MM.1S (cell line): ENCODE results near the gene IL2RA.

Experiments
- DNase-seq: peaks from one replicate; pipeline ENCODE4 v3.0.0-alpha.2; 2015
- H2AFZ ChIP-seq: fragments of 300-600 bp; sonication (generic); 2 replicates; pipeline ENCODE4 v1.6.0; 2016; ENCODE audit warnings: antibody characterized with exemption, low read length
- H3F3A ChIP-seq: fragments of 300-600 bp; sonication (generic); 2 replicates; pipeline ENCODE4 v1.6.1; 2016; ENCODE audit warnings: mild to moderate bottlenecking, antibody characterized with exemption, low read length, moderate library complexity, mixed read lengths; ENCODE audit not compliant: insufficient read depth
- H3K27ac ChIP-seq: fragments of 300-600 bp; sonication (generic); 2 replicates; pipeline ENCODE4 v1.5.1; 2016; ENCODE audit warnings: mild to moderate bottlenecking, low read length
- H3K27me3 ChIP-seq: fragments of 300-600 bp; sonication (generic); replicated peaks from 2 replicates; pipeline ENCODE4 v1.6.0; 2016; ENCODE audit warnings: low read length; ENCODE audit not compliant: insufficient read depth
- H3K36me3 ChIP-seq: fragments of 300-600 bp; sonication (generic); replicated peaks from 2 replicates; pipeline ENCODE4 v1.6.1; 2016; ENCODE audit warnings: mild to moderate bottlenecking, low read length, mixed read lengths; ENCODE audit not compliant: insufficient read depth
- H3K4me1 ChIP-seq: fragments of 300-600 bp; sonication (generic); 2 replicates; pipeline ENCODE4 v1.6.1; 2016; ENCODE audit warnings: low read length, mixed read lengths
- H3K4me2 ChIP-seq: fragments of 300-600 bp; sonication (generic); 2 replicates; pipeline ENCODE4 v1.6.0; 2016; ENCODE audit warnings: low read depth, low read length
- H3K4me3 ChIP-seq: fragments of 300-600 bp; sonication (generic); 2 replicates; pipeline ENCODE4 v1.5.1; 2016; ENCODE audit warnings: low read length, mixed read lengths
- H3K79me2 ChIP-seq: fragments of 300-600 bp; sonication (generic); 2 replicates; pipeline ENCODE4 v1.6.1; 2016; ENCODE audit warnings: mixed run types, low read length, mixed read lengths
- H3K9ac ChIP-seq: fragments of 300-600 bp; sonication (generic); 2 replicates; pipeline ENCODE4 v1.6.1; 2016; ENCODE audit warnings: low read length, mixed read lengths
- H3K9me2 ChIP-seq: fragments of 300-600 bp; sonication (generic); replicated peaks from 2 replicates; pipeline ENCODE4 v1.6.1; 2016; ENCODE audit warnings: mild to moderate bottlenecking, low read length, mixed read lengths; ENCODE audit not compliant: insufficient read depth
- H3K9me3 ChIP-seq: fragments of 300-600 bp; sonication (generic); replicated peaks from 2 replicates; pipeline ENCODE4 v1.6.1; 2016; ENCODE audit warnings: mild to moderate bottlenecking, low read length, mixed read lengths; ENCODE audit not compliant: insufficient read depth
- H4K20me1 ChIP-seq: fragments of 300-600 bp; sonication (generic); 2 replicates; pipeline ENCODE4 v1.6.1; 2016; ENCODE audit warnings: mild to moderate bottlenecking, low read length, moderate library complexity, mixed read lengths; ENCODE audit not compliant: insufficient read depth
- CTCF ChIP-seq: fragments of 300-600 bp; sonication (generic); IDR thresholded peaks from 2 replicates; pipeline ENCODE4 v1.5.1; 2016; ENCODE audit warnings: antibody characterized with exemption, low read length, mixed read lengths
- EZH2 ChIP-seq: fragments of 300-600 bp; sonication (generic); optimal IDR thresholded peaks from 2 replicates; pipeline ENCODE3; 2017; ENCODE audit warnings: low read depth, mild to moderate bottlenecking, antibody characterized with exemption, low read length, mixed read lengths
- EZH2phosphoT487 ChIP-seq: fragments of 300-600 bp; sonication (generic); IDR thresholded peaks from 2 replicates; pipeline ENCODE4 v1.6.1; 2018; ENCODE audit warnings: antibody characterized with exemption, low read length

IL2RA gene

GRCh38 chr10:6037422-6037821 lies 24.7 kb downstream of the IL2RA start:
- H3K9ac ChIP-seq: no peak overlapping the region
- H2AFZ ChIP-seq: no peak overlapping the region
- H3K4me1 ChIP-seq: no peaks in the 10 kb centered on the region

GRCh38 chr10:6036861-6037321 lies 25.3 kb downstream of the IL2RA start:
- TF ChIP-seq EZH2phosphoT487 (no peak), CTCF (no peak)
- Histone ChIP-seq H3K9me2 (no peaks in the 10 kb centered on the region), H3K79me2 (no peaks in the 10 kb centered on the region), H3K27ac (no peak overlapping the region), H3K4me2 (no peak overlapping the region), H3K36me3 (no peaks in the 10 kb centered on the region), H3K9me3 (no peaks in the 10 kb centered on the region), H3K9ac (no peak overlapping the region), H3K27me3 (peaks cover 64% of the 10 kb centered on the region), H3K4me3 (no peak overlapping the region), H4K20me1 (no peaks in the 10 kb centered on the region), H3F3A (no peaks in the 10 kb centered on the region), H3K4me1 (no peaks in the 10 kb centered on the region), H2AFZ (no peak overlapping the region)
- DNase-seq: no peak

More at GRCh38 chr10:6037422-6037821, 24.7 kb downstream of the IL2RA start:
- no peaks in the 10 kb centered on the region for H3K36me3 ChIP-seq
- no peak overlapping the region for H3K4me2 ChIP-seq
- no peaks in the 10 kb centered on the region for H3K9me2 ChIP-seq
- DNase-seq: no peak
- H3K79me2 ChIP-seq: no peaks in the 10 kb centered on the region
- H3K4me3 ChIP-seq: no peak overlapping the region
- no peaks in the 10 kb centered on the region for H3K9me3 ChIP-seq
- H3K27ac ChIP-seq: no peak overlapping the region
- H3F3A ChIP-seq: no peaks in the 10 kb centered on the region
- no peaks in the 10 kb centered on the region for H4K20me1 ChIP-seq
- H3K27me3 ChIP-seq: peaks cover 68% of the 10 kb centered on the region
- no peak for TF ChIP-seq EZH2phosphoT487
- no peak for TF ChIP-seq EZH2
- TF ChIP-seq CTCF: no peak

GRCh38 chr10:6035931-6036575 lies 26.1 kb downstream of the IL2RA start:
- Histone ChIP-seq H3K9me3 (no peaks in the 10 kb centered on the region), H3K9ac (no peak overlapping the region), H2AFZ (no peak overlapping the region), H3K9me2 (no peaks in the 10 kb centered on the region), H3K4me2 (no peak overlapping the region), H3K27ac (no peak overlapping the region), H3K4me3 (no peak overlapping the region), H3K27me3 (peaks cover 57% of the 10 kb centered on the region), H3K36me3 (no peaks in the 10 kb centered on the region), H3K79me2 (no peaks in the 10 kb centered on the region), H3K4me1 (no peaks in the 10 kb centered on the region), H3F3A (no peaks in the 10 kb centered on the region), H4K20me1 (no peaks in the 10 kb centered on the region)
- TF ChIP-seq EZH2phosphoT487 (no peak), CTCF (no peak), EZH2 (no peak)
- no peak for DNase-seq
